ENCODE measurements around the gene LDB3. TPM values are rescaled to one million over a fixed set of nuclear protein-coding genes. Genes with fewer than 3 reads are reported as not detected.

Gene LDB3
- polyA plus RNA-seq, 1 donor (not counting 4 experiments of a cell fraction or from before 2014, with no cell fraction given) = 0.01 TPM

DNA sequence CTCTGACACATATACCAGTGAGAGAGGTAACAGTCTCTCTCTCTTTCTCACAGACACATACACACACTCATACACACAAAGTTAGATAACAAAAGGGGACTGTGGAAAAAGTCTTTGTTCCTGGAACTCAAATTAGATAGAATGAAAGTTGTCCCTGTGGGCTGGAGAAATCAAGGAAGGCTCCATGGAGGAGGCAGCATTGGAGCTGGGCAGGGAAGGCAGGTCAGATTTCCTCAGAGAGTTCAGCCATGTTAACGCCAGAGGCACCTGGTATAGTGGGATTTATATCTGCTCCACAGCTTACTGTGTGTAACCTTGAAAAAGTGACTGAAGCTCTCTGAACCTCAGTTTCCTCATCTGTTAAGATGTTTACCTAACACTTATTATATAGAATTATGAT is 38.7 kb downstream of the LDB3 start:
- DNase-seq (ENCODE audit: low read depth, low spot score) = no peak
- no peak overlapping the region for H3K27ac ChIP-seq (ENCODE audit: control insufficient read depth, insufficient read depth, low read length)
- H2AFZ ChIP-seq (ENCODE audit: control insufficient read depth, low read length) = no peak overlapping the region
- no peaks in the 10 kb centered on the region for H3K79me2 ChIP-seq (ENCODE audit: control insufficient read depth, insufficient read depth, low read length)
- no peaks in the 10 kb centered on the region for H3K36me3 ChIP-seq (ENCODE audit: control insufficient read depth in 2 of 2, extremely low read depth in 1 of 2, insufficient read depth in 2 of 2, low read length in 2 of 2)
- no peaks in the 10 kb centered on the region for H3K9me3 ChIP-seq (ENCODE audit: control insufficient read depth, low read depth, low read length)
- H3K9me1 ChIP-seq (ENCODE audit: control insufficient read depth, extremely low read depth, insufficient read depth, low read length) = no peaks in the 10 kb centered on the region
- no peak for FAIRE-seq
- no peak overlapping the region for H3K4me2 ChIP-seq (ENCODE audit: control insufficient read depth, extremely low read depth, insufficient read depth, low read depth, low read length)
- H3K4me1 ChIP-seq (ENCODE audit: control insufficient read depth, extremely low read depth, insufficient read depth, low read length) = peaks cover 8% of the 10 kb centered on the region
- H3K4me3 ChIP-seq (ENCODE audit: control insufficient read depth in 2 of 3, extremely low read depth in 1 of 3, insufficient read depth in 2 of 3, low read depth in 1 of 3, low read length in 3 of 3) = no peak overlapping the region
- H4K20me1 ChIP-seq (ENCODE audit: control insufficient read depth, extremely low read depth, insufficient read depth, low read length) = no peaks in the 10 kb centered on the region
- dilution Hi-C loops (cut with MboI; ENCODE audit: extremely low pct_ligation_motif_present, low sequenced_read_pairs) = no loop called here
- H3K27me3 ChIP-seq (ENCODE audit: control insufficient read depth, extremely low read depth, insufficient read depth, low read length) = no peaks in the 10 kb centered on the region
- no peak for TF ChIP-seq EZH2 (IDR thresholded peaks at IDR 0.05; ENCODE audit: low read length)
- TF ChIP-seq, protein P1, sequence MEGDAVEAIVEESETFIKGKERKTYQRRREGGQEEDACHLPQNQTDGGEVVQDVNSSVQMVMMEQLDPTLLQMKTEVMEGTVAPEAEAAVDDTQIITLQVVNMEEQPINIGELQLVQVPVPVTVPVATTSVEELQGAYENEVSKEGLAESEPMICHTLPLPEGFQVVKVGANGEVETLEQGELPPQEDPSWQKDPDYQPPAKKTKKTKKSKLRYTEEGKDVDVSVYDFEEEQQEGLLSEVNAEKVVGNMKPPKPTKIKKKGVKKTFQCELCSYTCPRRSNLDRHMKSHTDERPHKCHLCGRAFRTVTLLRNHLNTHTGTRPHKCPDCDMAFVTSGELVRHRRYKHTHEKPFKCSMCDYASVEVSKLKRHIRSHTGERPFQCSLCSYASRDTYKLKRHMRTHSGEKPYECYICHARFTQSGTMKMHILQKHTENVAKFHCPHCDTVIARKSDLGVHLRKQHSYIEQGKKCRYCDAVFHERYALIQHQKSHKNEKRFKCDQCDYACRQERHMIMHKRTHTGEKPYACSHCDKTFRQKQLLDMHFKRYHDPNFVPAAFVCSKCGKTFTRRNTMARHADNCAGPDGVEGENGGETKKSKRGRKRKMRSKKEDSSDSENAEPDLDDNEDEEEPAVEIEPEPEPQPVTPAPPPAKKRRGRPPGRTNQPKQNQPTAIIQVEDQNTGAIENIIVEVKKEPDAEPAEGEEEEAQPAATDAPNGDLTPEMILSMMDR (optimal IDR thresholded peaks at IDR 0.05 in 1 of 3, IDR thresholded peaks at IDR 0.05 in 1 of 3, conservative IDR thresholded peaks at IDR 0.05 in 1 of 3; ENCODE audit: extremely low read depth in 1 of 3, insufficient read depth in 2 of 3, low read length in 3 of 3) = no peak
- H3K9ac ChIP-seq (ENCODE audit: control insufficient read depth, extremely low read depth, insufficient read depth, low read length) = no peak overlapping the region

DNA sequence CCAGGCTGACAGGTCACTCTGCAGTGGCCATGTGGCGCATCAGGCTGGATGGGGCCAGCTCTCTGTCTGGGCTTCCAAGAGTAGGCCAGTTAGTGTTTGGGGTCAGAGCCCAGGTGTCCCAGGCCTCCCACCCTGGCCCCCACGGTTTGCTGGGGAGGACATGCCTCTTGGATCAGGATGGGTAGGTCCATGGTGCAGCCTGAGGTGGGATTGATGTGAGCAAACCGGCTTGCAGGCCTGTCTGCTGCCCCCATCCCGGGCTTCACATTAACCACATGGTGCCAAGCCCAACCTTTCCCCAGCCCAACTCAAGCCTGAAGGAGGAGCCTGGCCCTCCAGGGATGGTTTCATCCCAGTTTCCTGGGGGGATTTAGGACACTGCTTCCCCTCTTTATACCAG is 39.2 kb downstream of the LDB3 start:
- H3K9me3 ChIP-seq (ENCODE audit: control insufficient read depth, low read depth, low read length) = no peaks in the 10 kb centered on the region
- H3K79me2 ChIP-seq (ENCODE audit: control insufficient read depth, insufficient read depth, low read length) = no peaks in the 10 kb centered on the region
- no peaks in the 10 kb centered on the region for H3K27me3 ChIP-seq (ENCODE audit: control insufficient read depth, extremely low read depth, insufficient read depth, low read length)
- DNase-seq (ENCODE audit: low read depth, low spot score) = no peak
- H3K4me2 ChIP-seq (ENCODE audit: control insufficient read depth, extremely low read depth, insufficient read depth, low read depth, low read length) = no peak overlapping the region
- dilution Hi-C loops (cut with MboI; ENCODE audit: extremely low pct_ligation_motif_present, low sequenced_read_pairs) = no loop called here
- H3K36me3 ChIP-seq (ENCODE audit: control insufficient read depth in 2 of 2, extremely low read depth in 1 of 2, insufficient read depth in 2 of 2, low read length in 2 of 2) = no peaks in the 10 kb centered on the region
- H3K9ac ChIP-seq (ENCODE audit: control insufficient read depth, extremely low read depth, insufficient read depth, low read length) = no peak overlapping the region
- no peak overlapping the region for H3K4me3 ChIP-seq (ENCODE audit: control insufficient read depth in 2 of 3, extremely low read depth in 1 of 3, insufficient read depth in 2 of 3, low read depth in 1 of 3, low read length in 3 of 3)
- no peaks in the 10 kb centered on the region for H4K20me1 ChIP-seq (ENCODE audit: control insufficient read depth, extremely low read depth, insufficient read depth, low read length)
- H3K4me1 ChIP-seq (ENCODE audit: control insufficient read depth, extremely low read depth, insufficient read depth, low read length) = peaks cover 13% of the 10 kb centered on the region
- no peak for TF ChIP-seq EZH2 (IDR thresholded peaks at IDR 0.05; ENCODE audit: low read length)
- TF ChIP-seq, protein P1 (optimal IDR thresholded peaks at IDR 0.05 in 1 of 3, IDR thresholded peaks at IDR 0.05 in 1 of 3, conservative IDR thresholded peaks at IDR 0.05 in 1 of 3; ENCODE audit: extremely low read depth in 1 of 3, insufficient read depth in 2 of 3, low read length in 3 of 3) = no peak
- no peak overlapping the region for H3K27ac ChIP-seq (ENCODE audit: control insufficient read depth, insufficient read depth, low read length)
- no peaks in the 10 kb centered on the region for H3K9me1 ChIP-seq (ENCODE audit: control insufficient read depth, extremely low read depth, insufficient read depth, low read length)
- H2AFZ ChIP-seq (ENCODE audit: control insufficient read depth, low read length) = no peak overlapping the region
- no peak for FAIRE-seq

Measured in keratinocyte (primary cell).